AG04450 (cell line): ENCODE data around the gene TMEM184C. TPM values are rescaled to one million over a fixed set of nuclear protein-coding genes. Genes with fewer than 3 reads are reported as not detected.

Experiments used
- CTCF ChIA-PET: fragments of 300-600, 350-600 bp; formaldehyde crosslinking; extraction: SDS; loops from one replicate; lab custom pipeline; 2022; ENCODE audit warnings: antibody characterized with exemption, inconsistent platforms; lab: Charles Lee
- POLR2A ChIA-PET: fragments of 350-600 bp; formaldehyde crosslinking; extraction: SDS; loops from one replicate; lab custom pipeline; 2021; ENCODE audit warnings: antibody characterized with exemption, inconsistent platforms; lab: Yijun Ruan, JAX
- DNase-seq: peaks from one replicate; pipeline ENCODE4 v3.0.0-alpha.2; 2011; ENCODE audit warnings: low read depth, low spot score
- H3K27ac ChIP-seq: one replicate; pipeline ENCODE4 v1.5.1; 2012; ENCODE audit warnings: low read depth, low read length, control low read depth
- H3K27me3 ChIP-seq: one replicate; pipeline ENCODE4 v1.6.0; 2012; ENCODE audit warnings: low read length; ENCODE audit not compliant: control insufficient read depth, insufficient read depth
- H3K4me3 ChIP-seq: 2 replicates; pipeline ENCODE4 v1.5.1; 2011; ENCODE audit warnings: mild to moderate bottlenecking, low read depth, low read length, control low read depth
- H3K9me3 ChIP-seq: 2 replicates; pipeline ENCODE4 v1.5.1; 2012; ENCODE audit warnings: low read length; ENCODE audit not compliant: control insufficient read depth, insufficient read depth
- CTCF ChIP-seq: IDR thresholded peaks from 2 replicates; pipeline ENCODE4 v1.5.1; 2011; ENCODE audit warnings: low read depth, low read length, control low read depth, inconsistent platforms
- polyA plus RNA-seq: library from polyadenylated mRNA; depleted of rRNA; stranded (reverse); fragments of >200 nt; gene quantifications from 2 replicates; pipeline ENCODE4 v1.2.3, GENCODE V29; 2011

TMEM184C gene
- polyA plus RNA-seq, 1 experiment: 40.6 TPM

DNA sequence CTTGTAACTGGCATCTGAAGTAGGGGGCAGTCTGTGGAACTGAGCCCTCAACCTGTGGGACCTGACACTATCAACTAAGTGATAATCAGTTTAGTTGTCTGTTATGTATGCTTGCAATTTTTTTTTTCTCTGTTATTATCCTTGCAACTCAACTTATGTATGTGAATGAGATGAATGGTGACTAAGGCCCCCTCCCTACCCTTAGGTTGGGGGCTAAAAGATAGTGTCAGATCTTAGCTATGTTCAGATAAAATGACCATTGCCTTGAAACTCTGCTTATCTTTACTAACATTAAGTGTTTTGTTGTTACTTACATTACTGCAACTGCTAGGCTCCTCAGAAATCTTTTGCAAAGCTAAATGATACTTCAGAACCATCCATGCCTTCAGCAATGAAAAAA is 31.5 kb downstream of the TMEM184C start:
- no peaks in the 10 kb centered on the region for H3K9me3 ChIP-seq
- no peak for TF ChIP-seq CTCF
- POLR2A ChIA-PET: no interaction called here
- CTCF ChIA-PET: interaction anchor here (0.7 to 3.9 kb wide), 2 partner anchors 217 to 615 kb away, joined by 5 to 35 read pairs; no protein-coding TSS in a partner anchor
- H3K4me3 ChIP-seq: no peak overlapping the region
- no peaks in the 10 kb centered on the region for H3K27me3 ChIP-seq
- H3K27ac ChIP-seq: no peak overlapping the region
- no peak for DNase-seq

- H3K27ac ChIP-seq: no peak overlapping the region
- POLR2A ChIA-PET: no interaction called here
- H3K27me3 ChIP-seq: no peaks in the 10 kb centered on the region
- TF ChIP-seq CTCF: no peak
- no peaks in the 10 kb centered on the region for H3K9me3 ChIP-seq
- DNase-seq: no peak
- H3K4me3 ChIP-seq: no peak overlapping the region
- CTCF ChIA-PET: interaction anchor here (1.2 to 3.9 kb wide), 2 partner anchors 214 to 215 kb away, joined by 8 to 35 read pairs; no protein-coding TSS in a partner anchor
These were observed 34.4 kb downstream of the TMEM184C start for GRCh38 chr4:147651563-147651962.

DNA sequence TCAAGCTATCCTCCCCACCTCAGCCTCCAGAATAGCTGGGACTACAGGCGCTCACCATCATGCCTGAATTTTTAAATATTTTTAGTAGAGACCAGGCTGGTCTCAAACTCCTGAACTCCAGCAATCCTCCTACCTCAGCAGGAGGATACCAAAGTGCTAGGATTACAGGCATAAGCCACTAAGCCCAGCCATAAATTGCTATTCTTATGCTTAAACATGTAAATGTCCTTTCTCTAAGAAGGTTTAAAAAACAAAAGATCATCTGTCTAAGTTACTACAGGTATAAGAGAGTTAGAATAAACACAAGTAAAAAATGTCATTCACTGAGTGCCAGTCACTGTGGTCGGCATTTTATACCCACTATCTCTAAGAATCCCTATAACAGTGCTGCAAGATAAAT is 38.4 kb downstream of the TMEM184C start:
- POLR2A ChIA-PET: no interaction called here

DNA sequence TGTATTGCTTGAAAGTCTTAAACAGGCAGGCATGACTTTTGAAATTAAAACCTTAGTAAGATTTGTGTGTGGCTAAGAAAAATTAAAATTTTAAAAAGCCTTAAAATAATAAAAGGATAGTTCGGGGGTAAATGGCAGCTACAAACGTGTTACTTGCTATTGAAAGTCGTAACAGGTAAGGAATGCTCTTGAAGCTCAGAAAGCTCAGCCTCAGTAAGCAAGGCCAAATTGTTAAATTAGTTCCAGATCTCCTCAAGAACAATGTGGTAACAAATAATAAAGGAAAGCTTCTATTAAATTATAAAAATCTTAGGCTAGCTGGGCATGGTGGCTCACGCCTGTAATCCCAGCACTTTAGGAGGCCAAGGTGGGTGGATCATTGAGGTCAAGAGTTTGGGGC is 41.3 kb downstream of the TMEM184C start:
- CTCF ChIA-PET: interaction anchor here (1.3 kb wide), 1 partner anchor 208 kb away, joined by 4 read pairs; no protein-coding TSS in a partner anchor

More for the DNA sequence above, 38.4 kb downstream of the TMEM184C start:
- H3K27ac ChIP-seq: no peak overlapping the region
- no peaks in the 10 kb centered on the region for H3K27me3 ChIP-seq
- H3K4me3 ChIP-seq: no peak overlapping the region
- H3K9me3 ChIP-seq: no peaks in the 10 kb centered on the region; the same call in 1 of the 2 replicates
- CTCF ChIA-PET: interaction anchor here (3.7 kb wide), 1 partner anchor 211 kb away, joined by 31 read pairs; no protein-coding TSS in a partner anchor
- no peak for DNase-seq
- no peak for TF ChIP-seq CTCF

More for the DNA sequence above, 41.3 kb downstream of the TMEM184C start:
- Histone ChIP-seq H3K4me3 (no peak overlapping the region), H3K27ac (no peak overlapping the region), H3K27me3 (no peaks in the 10 kb centered on the region), H3K9me3 (no peaks in the 10 kb centered on the region; the same call in 1 of the 2 replicates)
- DNase-seq: no peak
- POLR2A ChIA-PET: interaction anchor here (0.5 kb wide), 1 partner anchor 241 kb away, joined by 4 read pairs; no protein-coding TSS in a partner anchor
- TF ChIP-seq CTCF: no peak
